Measurements from ENCODE around the gene L3MBTL4.
"Not testable (repeated sequence)": the region's sequence is repeated elsewhere in the genome, so short reads cannot be mapped to it uniquely, and the experiment has no call there.

L3MBTL4 gene

GRCh38 chr18:6294148-6294784 lies 120.4 kb downstream of the L3MBTL4 start:
- no peak for FAIRE-seq

GRCh38 chr18:6289843-6290242 lies 124.9 kb downstream of the L3MBTL4 start:
- FAIRE-seq: no peak

GRCh38 chr18:6286585-6286984 lies 128.1 kb downstream of the L3MBTL4 start:
- no peak for FAIRE-seq

- FAIRE-seq: no peak
Observed at GRCh38 chr18:6284761-6285160, 129.9 kb downstream of the L3MBTL4 start.

GRCh38 chr18:6284300-6284699 lies 130.4 kb downstream of the L3MBTL4 start:
- no peak for FAIRE-seq

- no peak for FAIRE-seq
Observed at GRCh38 chr18:6281874-6282273, 132.8 kb downstream of the L3MBTL4 start.

DNA sequence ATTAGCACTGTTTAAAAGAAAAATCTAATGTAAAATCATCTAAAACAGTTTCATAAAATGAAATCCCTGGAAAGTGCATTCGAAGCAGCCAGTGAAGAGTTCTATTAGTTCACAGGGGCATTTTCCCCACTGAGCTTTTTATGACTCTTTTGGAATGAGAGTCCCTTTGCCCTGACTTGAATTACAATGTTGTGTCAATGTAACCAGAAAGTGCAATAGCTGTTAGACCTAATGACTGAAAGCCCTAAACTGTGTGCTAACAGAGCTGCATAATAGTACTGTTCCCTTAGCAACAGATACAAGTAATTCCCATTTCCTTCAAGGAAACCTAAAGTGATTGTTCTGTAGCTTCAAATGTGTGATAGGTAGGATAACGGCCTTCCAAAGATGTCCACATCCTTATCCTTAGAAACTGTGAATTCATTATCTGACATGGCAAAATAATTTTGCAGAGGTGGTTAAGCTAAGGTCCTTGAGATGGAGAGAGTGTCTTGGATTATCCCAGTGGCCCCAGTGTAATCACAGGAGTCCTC lies 134.4 kb downstream of the L3MBTL4 start:
- FAIRE-seq: no peak

GRCh38 chr18:6279308-6279707 lies 135.4 kb downstream of the L3MBTL4 start:
- no peak for FAIRE-seq

GRCh38 chr18:6273423-6273822 lies 141.3 kb downstream of the L3MBTL4 start:
- FAIRE-seq: no peak

DNA sequence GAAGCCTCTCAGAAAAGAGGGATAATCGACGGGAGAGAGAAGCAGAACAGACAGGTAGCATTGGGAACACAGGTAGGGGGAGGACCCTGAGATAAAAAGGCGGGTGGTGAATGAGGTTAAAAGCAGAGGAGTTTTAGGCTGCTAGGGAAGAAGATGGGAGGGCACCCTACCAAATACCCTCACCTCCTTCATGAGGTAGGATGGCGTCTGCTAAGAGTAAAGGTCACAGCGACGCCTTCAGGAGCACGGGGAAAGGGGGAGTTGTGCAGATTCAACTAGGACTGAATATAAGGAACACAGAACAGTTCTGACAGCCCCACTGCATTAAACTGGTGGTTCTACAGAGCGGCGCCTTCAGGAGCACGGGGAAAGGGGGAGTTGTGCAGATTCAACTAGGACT lies 142.6 kb downstream of the L3MBTL4 start:
- not testable (repeated sequence) for FAIRE-seq

DNA sequence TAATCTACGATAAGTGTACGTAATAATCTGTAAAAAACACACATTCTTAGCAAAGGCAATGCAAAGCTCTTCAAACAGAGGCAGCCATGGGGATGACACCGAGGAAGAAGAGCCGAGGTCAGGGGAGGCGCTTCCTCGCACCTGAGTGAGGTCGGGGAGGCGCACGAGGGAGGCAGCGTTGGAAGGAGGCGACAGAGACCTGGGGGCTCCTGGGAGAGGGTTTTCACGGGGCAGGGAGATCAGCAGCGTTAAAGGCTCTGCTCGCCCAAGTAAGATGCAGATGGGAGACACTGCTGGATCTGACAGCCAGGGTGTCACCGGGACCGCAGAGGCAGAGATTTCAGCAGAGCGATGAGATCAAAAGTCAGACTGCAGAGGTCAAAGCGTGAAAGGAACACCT lies 143.1 kb downstream of the L3MBTL4 start:
- no peak for FAIRE-seq

DNA sequence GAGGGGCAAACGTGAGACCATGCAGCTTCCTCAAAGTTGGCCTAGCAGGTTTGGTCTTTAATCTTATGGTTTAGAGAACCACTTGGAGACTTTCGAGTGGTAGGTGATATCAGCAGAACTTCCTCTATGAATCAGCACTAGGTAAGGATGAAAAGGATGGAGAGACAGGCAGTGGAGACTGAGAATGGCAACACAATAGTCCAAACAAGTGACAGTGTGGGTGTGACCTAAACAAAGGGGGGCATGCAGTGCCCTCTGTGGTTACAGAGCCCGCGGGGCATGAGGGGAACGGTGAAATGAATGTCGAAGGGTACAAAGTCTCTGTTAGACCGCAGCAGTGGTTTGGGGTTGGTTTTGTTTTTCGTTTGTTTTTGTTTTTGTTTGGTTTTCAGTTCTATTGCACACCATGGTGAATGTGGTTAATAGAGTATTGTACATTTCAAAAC lies 143.9 kb downstream of the L3MBTL4 start:
- no peak for FAIRE-seq

- no peak for FAIRE-seq
Observed at GRCh38 chr18:6269660-6270332, 144.9 kb downstream of the L3MBTL4 start.

GRCh38 chr18:6266212-6266611 lies 148.5 kb downstream of the L3MBTL4 start:
- no peak for FAIRE-seq

DNA sequence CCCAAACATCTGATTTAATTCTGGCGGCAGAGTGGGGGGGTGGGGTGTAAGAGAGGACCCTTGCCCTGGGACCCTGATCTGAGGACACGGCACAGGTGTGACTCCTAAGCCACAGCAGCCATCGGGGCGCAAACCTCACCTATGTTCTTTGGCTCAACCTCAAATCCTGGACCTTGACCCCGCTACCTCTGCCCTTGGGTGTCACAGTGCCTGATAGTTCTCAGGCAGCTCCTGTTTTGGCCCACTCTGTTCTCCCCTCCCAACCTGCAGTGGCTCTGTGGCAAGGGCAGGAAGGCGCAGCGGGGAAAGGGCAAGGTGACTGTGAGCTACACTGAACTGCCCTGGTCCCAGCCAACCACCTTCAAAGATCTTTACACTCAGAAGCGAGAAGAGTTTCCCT lies 152.8 kb downstream of the L3MBTL4 start:
- no peak for FAIRE-seq

- not testable (repeated sequence) for FAIRE-seq
Observed at GRCh38 chr18:6259324-6259723, 155.4 kb downstream of the L3MBTL4 start.

- FAIRE-seq: no peak
Observed at GRCh38 chr18:6257950-6258349, 156.8 kb downstream of the L3MBTL4 start.

GRCh38 chr18:6256521-6256920 lies 158.2 kb downstream of the L3MBTL4 start:
- no peak for FAIRE-seq

- no peak for FAIRE-seq
Observed at GRCh38 chr18:6255886-6256285, 158.8 kb downstream of the L3MBTL4 start.

GRCh38 chr18:6255116-6255705 lies 159.5 kb downstream of the L3MBTL4 start:
- FAIRE-seq: no peak

- no peak for FAIRE-seq
Observed at GRCh38 chr18:6254456-6254855, 160.3 kb downstream of the L3MBTL4 start.

- FAIRE-seq: no peak
Observed at GRCh38 chr18:6251084-6251483, 163.6 kb downstream of the L3MBTL4 start.

GRCh38 chr18:6249788-6250187 lies 164.9 kb downstream of the L3MBTL4 start:
- FAIRE-seq: no peak

- no peak for FAIRE-seq
Observed at GRCh38 chr18:6249170-6249569, 165.5 kb downstream of the L3MBTL4 start.

All from G401.6 (cell line).